Parathyroid adenoma (tissue), 2 donors: ENCODE measurements around the gene MSH6.
"Not testable (repeated sequence)": the region's sequence is repeated elsewhere in the genome, so short reads cannot be mapped to it uniquely, and the experiment has no call there.

Experiments
- H2AFZ ChIP-seq: fragments of 300-600 bp; sonication (generic); one replicate; pipeline ENCODE4 v1.7.0; 2017; ENCODE audit warnings: antibody characterized with exemption, mild to moderate bottlenecking
- H3K27ac ChIP-seq: fragments of 300-600 bp; sonication (generic); one replicate; pipeline ENCODE4 v1.7.0; 2017
- H3K27me3 ChIP-seq: fragments of 300-600 bp; sonication (generic); one replicate; pipeline ENCODE4 v1.7.0; 2017; ENCODE audit warnings: low read length; ENCODE audit not compliant: control insufficient read depth, insufficient read depth
- H3K36me3 ChIP-seq: fragments of 300-600 bp; sonication (generic); one replicate; pipeline ENCODE4 v1.7.0; 2017; ENCODE audit warnings: low read length; ENCODE audit not compliant: control insufficient read depth, insufficient read depth
- H3K4me1 ChIP-seq: fragments of 300-600 bp; sonication (generic); one replicate; pipeline ENCODE4 v1.7.0; 2017; ENCODE audit warnings: control low read depth
- H3K4me2 ChIP-seq: fragments of 300-600 bp; sonication (generic); one replicate; pipeline ENCODE4 v1.7.0; 2017; ENCODE audit warnings: low read length
- H3K4me3 ChIP-seq: fragments of 300-600 bp; sonication (generic); one replicate; pipeline ENCODE4 v1.7.0; 2017; ENCODE audit warnings: low read depth, low read length
- H3K79me2 ChIP-seq: fragments of 300-600 bp; sonication (generic); one replicate; pipeline ENCODE4 v1.7.0; 2017; ENCODE audit warnings: control low read depth
- H3K9ac ChIP-seq: fragments of 300-600 bp; sonication (generic); one replicate; pipeline ENCODE4 v1.7.0; 2017; ENCODE audit warnings: mild to moderate bottlenecking
- H3K9me3 ChIP-seq: fragments of 300-600 bp; sonication (generic); one replicate; pipeline ENCODE4 v1.7.0; 2017; ENCODE audit warnings: low read length; ENCODE audit not compliant: control insufficient read depth
- CTCF ChIP-seq: fragments of 300-600 bp; sonication (generic); IDR thresholded peaks from one replicate; pipeline ENCODE4 v1.7.0; 2017; ENCODE audit warnings: antibody characterized with exemption, mild to moderate bottlenecking
- donor health status: primary hyperparathyroidism.

The MSH6 gene

GRCh38 chr2:47842846-47843245 is 59.9 kb downstream of the MSH6 start:
- Histone ChIP-seq H3K36me3 (no peaks in the 10 kb centered on the region), H3K4me2 (no peak overlapping the region), H2AFZ (no peak overlapping the region), H3K9me3 (no peaks in the 10 kb centered on the region), H3K27ac (no peak overlapping the region), H3K4me1 (no peaks in the 10 kb centered on the region), H3K9ac (no peak overlapping the region), H3K27me3 (no peaks in the 10 kb centered on the region), H3K79me2 (peaks cover 41% of the 10 kb centered on the region), H3K4me3 (no peak overlapping the region)
- no peak for TF ChIP-seq CTCF

GRCh38 chr2:47843407-47843806 is 60.5 kb downstream of the MSH6 start:
- no peaks in the 10 kb centered on the region for H3K36me3 ChIP-seq
- H2AFZ ChIP-seq, result no peak overlapping the region
- H3K79me2 ChIP-seq, result peaks cover 45% of the 10 kb centered on the region
- H3K9ac ChIP-seq, result no peak overlapping the region
- H3K27ac ChIP-seq, result no peak overlapping the region
- no peaks in the 10 kb centered on the region for H3K27me3 ChIP-seq
- no peaks in the 10 kb centered on the region for H3K9me3 ChIP-seq
- no peak for TF ChIP-seq CTCF
- H3K4me1 ChIP-seq, result no peaks in the 10 kb centered on the region
- H3K4me2 ChIP-seq, result no peak overlapping the region
- no peak overlapping the region for H3K4me3 ChIP-seq

- Histone ChIP-seq H3K9me3 (no peaks in the 10 kb centered on the region), H3K36me3 (no peaks in the 10 kb centered on the region), H3K27ac (no peak overlapping the region), H3K4me3 (no peak overlapping the region), H3K27me3 (no peaks in the 10 kb centered on the region), H3K4me2 (no peak overlapping the region), H2AFZ (no peak overlapping the region), H3K79me2 (peaks cover 45% of the 10 kb centered on the region), H3K9ac (no peak overlapping the region), H3K4me1 (no peaks in the 10 kb centered on the region)
- no peak for TF ChIP-seq CTCF
Measured at GRCh38 chr2:47844162-47844561, 61.2 kb downstream of the MSH6 start.

- H3K4me2 ChIP-seq, result no peak overlapping the region
- no peak overlapping the region for H3K9ac ChIP-seq
- peaks cover 62% of the 10 kb centered on the region for H3K79me2 ChIP-seq
- TF ChIP-seq CTCF, result no peak
- H2AFZ ChIP-seq, result no peak overlapping the region
- no peaks in the 10 kb centered on the region for H3K9me3 ChIP-seq
- no peaks in the 10 kb centered on the region for H3K4me1 ChIP-seq
- H3K27me3 ChIP-seq, result no peaks in the 10 kb centered on the region
- H3K27ac ChIP-seq, result no peak overlapping the region
- H3K36me3 ChIP-seq, result no peaks in the 10 kb centered on the region
- no peak overlapping the region for H3K4me3 ChIP-seq
Measured at GRCh38 chr2:47849368-47849767, 66.4 kb downstream of the MSH6 start.

- H3K9me3 ChIP-seq, result no peaks in the 10 kb centered on the region
- H3K4me3 ChIP-seq, result no peak overlapping the region
- H3K27me3 ChIP-seq, result no peaks in the 10 kb centered on the region
- no peak overlapping the region for H2AFZ ChIP-seq
- no peak overlapping the region for H3K27ac ChIP-seq
- H3K4me1 ChIP-seq, result no peaks in the 10 kb centered on the region
- H3K4me2 ChIP-seq, result no peak overlapping the region
- no peaks in the 10 kb centered on the region for H3K36me3 ChIP-seq
- no peak for TF ChIP-seq CTCF
- no peak overlapping the region for H3K9ac ChIP-seq
- peaks cover 65% of the 10 kb centered on the region for H3K79me2 ChIP-seq
Measured at GRCh38 chr2:47850198-47850597, 67.3 kb downstream of the MSH6 start.

GRCh38 chr2:47853067-47853777 is 70.3 kb downstream of the MSH6 start:
- peaks cover 63% of the 10 kb centered on the region for H3K79me2 ChIP-seq

More at GRCh38 chr2:47853067-47853777, 70.3 kb downstream of the MSH6 start:
- not testable (repeated sequence) for H2AFZ ChIP-seq, H3K9me3 ChIP-seq, H3K4me1 ChIP-seq, H3K4me2 ChIP-seq, H3K4me3 ChIP-seq, H3K36me3 ChIP-seq, H3K27me3 ChIP-seq, H3K9ac ChIP-seq, H3K27ac ChIP-seq
